Measurements from ENCODE around the gene RUBCNL. TPM values are rescaled to one million over a fixed set of nuclear protein-coding genes. Genes with fewer than 3 reads are reported as not detected.

RUBCNL gene
- total RNA-seq, 2 experiments from 2014 or later, result 0.36 to 0.69 TPM

GRCh38 chr13:46313432-46314257 lies 73.4 kb downstream of the RUBCNL start:
- ChIA-PET CTCF (interaction anchor here (1.4 kb wide), 1 partner anchor 153 kb away, joined by 4 read pairs; no protein-coding TSS in a partner anchor), POLR2A (interaction anchor here (1.0 to 5.1 kb wide), 4 partner anchors 9 to 138 kb away, joined by 4 to 23 read pairs (median 5); no protein-coding TSS in a partner anchor)
- Mint-ChIP-seq H3K27me3 (no peaks in the 10 kb centered on the region), H3K4me1 (ENCODE audit: low read depth) (peaks cover 51% of the 10 kb centered on the region), H3K36me3 (ENCODE audit: low read depth) (peaks cover 78% of the 10 kb centered on the region), H3K27ac (peak overlapping the region; percentile 76), H3K4me3 (peak overlapping the region; percentile 59), H3K9me3 (peaks cover 14% of the 10 kb centered on the region)
- H3K9me3 ChIP-seq (ENCODE audit: control insufficient read depth in 1 of 2, insufficient read depth in 1 of 2, low read length in 2 of 2), result peaks cover 0 to 3% of the 10 kb centered on the region in 2 experiments
- no peak overlapping the region for H3K4me3 ChIP-seq (ENCODE audit: low read length)
- H3K27ac ChIP-seq (ENCODE audit: low read depth in 1 of 2, low read length in 2 of 2), result no peak overlapping the region
- peaks cover 16% of the 10 kb centered on the region for H3K36me3 ChIP-seq (ENCODE audit: insufficient read depth, low read length)
- no peak for TF ChIP-seq CTCF (IDR thresholded peaks at IDR 0.05)
- intact Hi-C loops (cut with DNase I, micrococcal nuclease), result no loop called here
- H3K27me3 ChIP-seq (ENCODE audit: control insufficient read depth in 1 of 2, insufficient read depth in 2 of 2, low read length in 2 of 2), result no peaks in the 10 kb centered on the region
- ATAC-seq (ENCODE audit: poor library complexity), result no peak
- peaks cover 6% of the 10 kb centered on the region for H3K4me1 ChIP-seq (ENCODE audit: insufficient read depth, low read length)
- peak in 1 of 14 experiments; percentile 41 for DNase-seq

- CTCF ChIA-PET, result interaction anchor here (0.9 to 1.4 kb wide), 2 partner anchors 8 to 153 kb away, joined by 3 to 4 read pairs; no protein-coding TSS in a partner anchor
- no peak for ATAC-seq (ENCODE audit: poor library complexity)
- Histone ChIP-seq H3K9me3 (ENCODE audit: control insufficient read depth in 1 of 2, insufficient read depth in 1 of 2, low read length in 2 of 2) (peaks cover 0 to 3% of the 10 kb centered on the region in 2 experiments), H3K27ac (ENCODE audit: low read depth in 1 of 2, low read length in 2 of 2) (no peak overlapping the region), H3K27me3 (ENCODE audit: control insufficient read depth in 1 of 2, insufficient read depth in 2 of 2, low read length in 2 of 2) (no peaks in the 10 kb centered on the region), H3K4me1 (ENCODE audit: insufficient read depth, low read length) (peaks cover 6% of the 10 kb centered on the region), H3K4me3 (ENCODE audit: low read length) (no peak overlapping the region), H3K36me3 (ENCODE audit: insufficient read depth, low read length) (peaks cover 16% of the 10 kb centered on the region)
- peaks cover 14% of the 10 kb centered on the region for H3K9me3 Mint-ChIP-seq
- no peaks in the 10 kb centered on the region for H3K27me3 Mint-ChIP-seq
- H3K4me3 Mint-ChIP-seq, result no peak overlapping the region
- POLR2A ChIA-PET, result interaction anchor here (0.6 to 5.1 kb wide), 5 partner anchors 9 to 137 kb away, joined by 3 to 23 read pairs (median 5); no protein-coding TSS in a partner anchor
- peaks cover 45% of the 10 kb centered on the region for H3K4me1 Mint-ChIP-seq (ENCODE audit: low read depth)
- no peak for DNase-seq
- H3K27ac Mint-ChIP-seq, result no peak overlapping the region
- H3K36me3 Mint-ChIP-seq (ENCODE audit: low read depth), result peaks cover 78% of the 10 kb centered on the region
- intact Hi-C loops (cut with DNase I, micrococcal nuclease), result no loop called here
- TF ChIP-seq CTCF (IDR thresholded peaks at IDR 0.05), result no peak
These were observed 74.0 kb downstream of the RUBCNL start for GRCh38 chr13:46313024-46313423.

- H3K36me3 Mint-ChIP-seq (ENCODE audit: low read depth), result peaks cover 64% of the 10 kb centered on the region
- TF ChIP-seq CTCF (IDR thresholded peaks at IDR 0.05), result no peak
These were observed 75.8 kb downstream of the RUBCNL start for GRCh38 chr13:46311217-46311616.

More at GRCh38 chr13:46311217-46311616, 75.8 kb downstream of the RUBCNL start:
- H3K4me3 ChIP-seq (ENCODE audit: low read length), result no peak overlapping the region
- POLR2A ChIA-PET, result interaction anchor here (1.1 to 5.1 kb wide), 2 partner anchors 16 to 94 kb away, joined by 3 to 23 read pairs; no protein-coding TSS in a partner anchor
- peaks cover 30% of the 10 kb centered on the region for H3K4me1 Mint-ChIP-seq (ENCODE audit: low read depth)
- H3K4me1 ChIP-seq (ENCODE audit: insufficient read depth, low read length), result peaks cover 6% of the 10 kb centered on the region
- no peak overlapping the region for H3K27ac ChIP-seq (ENCODE audit: low read depth in 1 of 2, low read length in 2 of 2)
- H3K9me3 Mint-ChIP-seq, result peaks cover 14% of the 10 kb centered on the region
- no peak overlapping the region for H3K4me3 Mint-ChIP-seq
- peaks cover 14% of the 10 kb centered on the region for H3K36me3 ChIP-seq (ENCODE audit: insufficient read depth, low read length)
- CTCF ChIA-PET, result interaction anchor here (1.8 kb wide), 1 partner anchor 10 kb away, joined by 4 read pairs; no protein-coding TSS in a partner anchor
- no peaks in the 10 kb centered on the region for H3K27me3 ChIP-seq (ENCODE audit: control insufficient read depth in 1 of 2, insufficient read depth in 2 of 2, low read length in 2 of 2)
- DNase-seq, result no peak
- H3K27ac Mint-ChIP-seq, result no peak overlapping the region
- H3K27me3 Mint-ChIP-seq, result no peaks in the 10 kb centered on the region
- peaks cover 0 to 3% of the 10 kb centered on the region in 2 experiments for H3K9me3 ChIP-seq (ENCODE audit: control insufficient read depth in 1 of 2, insufficient read depth in 1 of 2, low read length in 2 of 2)
- no peak for ATAC-seq (ENCODE audit: poor library complexity)
- intact Hi-C loops (cut with DNase I, micrococcal nuclease), result no loop called here

Data from CD4-positive, alpha-beta T cell (primary cell).